ENCODE data around the gene POU4F3.

The POU4F3 gene

DNA sequence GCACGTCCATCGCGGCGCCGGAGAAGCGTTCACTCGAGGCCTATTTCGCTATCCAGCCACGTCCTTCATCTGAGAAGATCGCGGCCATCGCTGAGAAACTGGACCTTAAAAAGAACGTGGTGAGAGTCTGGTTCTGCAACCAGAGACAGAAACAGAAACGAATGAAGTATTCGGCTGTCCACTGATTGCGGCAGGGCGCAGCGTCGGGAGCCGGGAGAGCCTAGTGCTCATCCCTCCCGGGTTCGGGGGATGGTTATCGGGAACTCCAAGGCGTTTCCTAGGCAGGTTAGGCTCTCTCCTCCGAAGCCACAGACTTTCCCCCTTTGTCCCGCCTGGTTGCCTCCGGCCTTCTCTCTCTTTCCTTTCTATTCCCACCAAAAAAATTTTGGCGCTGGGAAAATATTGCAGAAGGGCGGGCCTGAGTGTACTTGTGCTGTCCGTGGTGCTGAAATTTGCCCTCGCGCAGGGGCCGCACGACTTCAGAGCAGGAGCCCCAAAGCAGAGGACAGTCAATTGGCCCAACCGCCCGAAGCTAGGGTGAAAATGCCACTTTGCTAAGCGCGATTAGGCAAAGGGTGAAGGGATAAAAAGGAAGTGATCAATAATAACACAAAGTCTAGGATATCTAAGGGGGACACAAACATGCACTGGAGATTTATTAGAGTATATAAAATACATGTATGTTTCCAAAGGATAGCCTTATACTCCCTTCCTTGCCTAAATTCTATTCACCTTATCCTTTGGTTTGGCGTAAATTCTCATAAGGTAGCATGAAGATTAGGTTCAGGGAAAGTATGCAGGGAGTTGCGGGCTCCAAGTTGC is 1.8 kb downstream of the POU4F3 start:
- no peak for DNase-seq

DNA sequence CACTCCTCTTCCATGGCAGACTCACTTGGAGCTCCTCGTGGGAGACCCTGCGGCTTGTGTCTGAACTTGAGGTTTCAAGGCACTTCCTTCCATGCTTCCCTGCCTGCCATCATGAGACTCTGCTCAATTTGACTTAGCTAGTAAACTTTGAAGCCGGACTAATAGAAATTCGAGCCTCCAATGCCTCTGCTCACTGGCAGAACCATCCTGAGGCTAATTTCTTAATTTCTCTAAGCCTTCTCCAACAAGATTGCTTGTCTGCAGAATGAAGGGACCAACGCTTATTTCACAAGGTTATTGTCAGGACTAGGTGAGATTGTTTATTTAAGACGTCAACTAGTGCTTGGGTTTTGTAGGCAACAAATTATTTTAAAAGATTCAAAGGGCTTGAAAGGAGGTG is 3.2 kb downstream of the POU4F3 start:
- no peak for DNase-seq

GRCh38 chr5:146342519-146342881 is 3.9 kb downstream of the POU4F3 start:
- no peak for DNase-seq

DNA sequence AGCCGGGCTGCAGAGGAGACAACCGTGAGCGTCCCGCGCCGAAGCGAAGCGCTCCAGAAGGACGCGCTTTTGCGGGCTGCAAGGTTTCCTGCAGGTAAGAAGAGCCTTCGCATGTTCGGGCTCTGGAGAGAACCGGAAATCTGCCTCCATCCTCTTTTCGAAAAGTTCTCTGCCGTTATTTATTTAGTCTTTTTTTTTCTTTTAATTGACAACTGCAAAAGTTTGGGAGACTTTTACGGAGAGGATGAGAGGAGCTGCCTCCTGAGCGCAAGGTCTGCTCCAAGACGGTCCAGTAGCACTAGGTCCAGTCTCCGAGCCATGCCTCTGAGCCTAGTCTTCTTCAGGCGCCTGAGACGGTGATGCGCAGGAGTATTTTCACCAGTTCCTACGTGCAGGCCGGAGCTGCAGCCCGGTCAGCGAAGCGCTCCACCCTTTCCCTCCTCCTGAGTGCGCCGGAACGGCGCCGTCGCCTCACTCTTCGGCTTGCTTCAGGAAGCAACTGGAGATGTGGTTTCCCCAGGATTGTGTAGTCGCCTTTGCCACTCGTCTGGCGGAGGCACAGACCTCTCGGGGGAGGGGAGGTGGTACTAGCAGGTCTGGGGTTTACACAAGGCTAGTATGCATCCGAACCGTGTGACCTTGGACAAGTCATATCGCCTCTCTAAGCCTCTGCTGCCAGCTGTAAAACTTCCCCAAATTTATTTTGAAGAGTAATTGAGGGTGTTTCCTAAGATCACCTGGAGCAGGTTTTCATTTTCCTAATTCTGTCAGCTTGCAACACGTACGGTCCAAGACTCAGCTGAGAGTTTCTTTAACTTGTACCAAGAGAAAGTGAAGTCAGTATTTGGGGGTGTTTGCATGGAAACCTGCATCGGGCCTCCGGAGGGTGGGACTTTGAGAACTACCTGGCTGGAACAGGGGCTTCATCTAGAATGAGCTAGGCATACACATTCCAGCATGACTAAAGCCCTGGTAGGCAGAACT is 4.5 kb downstream of the POU4F3 start:
- no peak for DNase-seq

DNA sequence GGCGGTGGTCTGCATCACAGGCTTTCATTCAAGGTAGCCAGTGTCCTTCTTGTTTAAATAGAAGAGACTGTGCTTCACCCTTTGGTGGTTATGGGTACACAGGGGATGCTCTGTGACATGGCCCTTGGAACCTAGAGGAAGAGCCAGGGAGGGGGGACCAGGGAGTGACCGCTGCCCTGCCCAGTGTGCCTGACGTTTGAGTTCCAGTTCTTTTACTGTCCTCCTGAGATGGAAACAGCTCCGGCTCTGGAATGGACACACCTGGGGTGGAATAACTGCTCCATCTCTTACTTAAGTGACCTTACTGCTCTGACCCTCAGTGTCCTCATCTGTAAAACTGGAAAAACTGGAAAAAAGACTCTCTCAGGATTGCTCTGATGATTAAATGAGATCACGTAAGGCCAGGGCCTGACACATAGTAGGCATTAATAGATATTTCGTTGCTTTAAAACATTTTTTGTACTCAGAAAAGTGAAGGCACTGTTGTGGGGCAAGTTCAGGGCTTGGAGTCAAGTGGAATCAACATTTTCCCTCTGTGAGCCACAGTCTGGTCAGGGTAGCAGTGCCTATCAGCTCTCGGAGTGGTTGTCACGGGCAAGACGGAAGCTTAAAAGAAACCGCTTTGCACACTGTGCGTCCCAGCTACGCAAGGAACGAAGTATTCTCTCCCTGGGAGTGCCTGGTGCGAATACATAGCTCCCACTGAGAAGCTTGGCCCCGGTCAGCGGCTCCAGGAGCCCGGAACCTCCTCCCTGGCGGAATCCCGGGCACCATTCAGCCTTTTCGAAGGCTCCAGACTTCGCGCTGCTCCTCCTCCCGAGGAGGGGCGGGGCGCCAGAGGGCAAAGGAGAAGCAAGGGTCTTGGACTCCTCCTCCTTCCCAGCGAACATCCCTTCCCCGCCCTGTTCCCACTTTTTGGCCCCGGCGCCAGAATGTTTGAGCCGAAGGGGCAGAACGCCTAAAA is 5.8 kb downstream of the POU4F3 start:
- DNase-seq = peak; percentile 24

GRCh38 chr5:146345240-146345577 is 6.6 kb downstream of the POU4F3 start:
- DNase-seq = no peak

GRCh38 chr5:146345578-146346366 is 7.1 kb downstream of the POU4F3 start:
- peak; percentile 37 for DNase-seq

GRCh38 chr5:146357126-146357525 is 18.5 kb downstream of the POU4F3 start:
- no peak for DNase-seq

- no peak for DNase-seq
These were observed 21.2 kb downstream of the POU4F3 start for GRCh38 chr5:146359836-146360235.

- no peak for DNase-seq
These were observed 24.7 kb downstream of the POU4F3 start for GRCh38 chr5:146363161-146363874.

DNA sequence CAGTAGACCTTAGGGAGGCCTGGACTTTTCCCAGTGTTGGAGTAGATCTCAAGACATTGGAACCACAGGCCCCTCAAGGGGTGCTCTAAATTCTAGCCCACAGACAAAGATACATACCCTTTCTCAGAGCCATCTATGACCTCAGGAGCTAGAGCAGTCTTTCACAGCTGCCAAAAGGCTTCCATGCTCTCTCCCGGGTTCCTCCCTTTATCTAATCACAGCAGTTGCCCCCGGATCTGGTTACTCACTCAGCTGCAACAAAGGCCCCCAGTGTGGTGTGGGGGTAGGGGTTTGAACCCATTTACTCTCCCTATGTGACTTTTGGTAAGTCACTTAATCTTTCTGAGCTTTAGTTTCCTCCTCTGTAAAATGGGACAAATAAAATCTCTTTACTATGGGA is 27.0 kb downstream of the POU4F3 start:
- DNase-seq = no peak

GRCh38 chr5:146366904-146367303 is 28.3 kb downstream of the POU4F3 start:
- no peak for DNase-seq

DNA sequence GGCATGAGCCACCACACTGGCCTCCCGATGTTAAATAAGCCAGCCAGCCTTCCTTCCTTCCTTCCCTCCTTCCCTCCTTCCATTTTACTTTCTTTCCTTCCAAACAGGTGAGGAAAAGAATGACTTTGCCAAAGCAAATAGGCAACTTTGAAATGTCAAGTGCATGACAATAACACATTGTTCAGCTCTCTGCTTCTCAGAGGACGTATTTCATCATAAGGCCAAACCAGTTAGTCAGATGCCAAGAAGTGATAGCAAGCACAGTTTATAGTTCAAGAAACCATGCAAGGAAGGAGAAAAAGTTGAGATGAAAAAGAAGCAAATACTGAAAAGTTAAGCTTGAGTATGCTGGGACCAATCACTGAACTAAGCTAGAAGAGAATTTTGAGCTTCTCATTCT is 29.5 kb downstream of the POU4F3 start:
- DNase-seq = no peak

GRCh38 chr5:146369691-146370090 is 31.1 kb downstream of the POU4F3 start:
- no peak for DNase-seq

- no peak for DNase-seq
These were observed 38.2 kb downstream of the POU4F3 start for GRCh38 chr5:146376821-146377220.

DNA sequence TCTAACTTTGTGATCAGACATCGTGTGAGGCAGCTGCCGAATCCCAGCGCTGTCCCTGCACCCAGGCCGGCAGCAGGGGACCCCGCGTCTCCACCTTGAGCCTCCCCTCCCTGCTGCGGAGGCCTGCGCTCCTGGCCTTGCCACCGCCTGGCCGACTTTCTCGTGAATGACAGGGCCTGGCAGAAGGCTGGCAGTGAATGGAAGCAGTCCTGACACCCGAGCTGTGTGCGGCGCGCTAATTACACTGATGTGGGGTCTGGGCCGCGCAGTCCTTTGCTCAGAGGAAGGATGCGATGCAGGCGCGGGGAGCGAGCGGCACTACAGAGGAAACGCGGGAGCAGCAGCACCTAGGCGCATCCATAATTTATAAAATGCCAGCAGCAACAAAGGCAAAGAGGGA is 40.3 kb downstream of the POU4F3 start:
- no peak for DNase-seq

DNA sequence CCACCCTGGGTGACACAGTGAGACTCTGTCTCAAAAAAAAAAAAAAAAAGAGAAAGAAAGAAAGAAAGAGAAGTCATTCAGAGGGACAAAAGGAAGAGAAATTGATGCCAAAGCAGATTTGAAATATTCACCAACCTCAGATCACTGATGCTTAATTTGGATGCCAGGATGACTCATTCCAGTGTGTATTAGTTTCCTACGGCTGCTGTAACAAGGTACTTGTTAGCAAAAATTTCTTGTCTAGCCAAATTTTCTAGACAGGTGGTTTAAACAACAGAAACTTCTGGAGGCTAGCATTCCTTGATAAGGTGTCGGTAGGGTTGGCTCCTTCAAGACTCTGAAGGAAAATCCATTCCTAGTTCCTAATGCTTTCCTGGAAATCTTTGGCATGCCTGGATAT is 42.1 kb downstream of the POU4F3 start:
- no peak for DNase-seq

DNA sequence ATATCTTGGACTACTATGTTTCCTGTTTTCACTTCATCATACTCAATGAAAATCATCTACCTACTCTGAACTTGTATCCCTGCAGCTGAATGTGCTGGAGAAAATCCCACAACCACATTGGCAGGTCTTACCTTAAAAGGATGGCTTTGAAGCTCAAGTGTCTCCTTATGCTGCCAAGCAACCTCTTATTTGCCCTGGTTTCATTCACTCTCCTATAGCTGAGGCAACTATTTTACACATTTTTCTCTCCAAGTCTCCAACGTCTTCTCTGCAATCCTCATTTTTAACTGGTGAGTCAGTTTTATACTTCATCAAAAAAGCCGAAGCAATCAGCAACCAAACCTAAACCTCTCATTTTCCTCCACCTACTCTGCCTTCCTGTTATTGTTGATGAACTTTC is 49.7 kb downstream of the POU4F3 start:
- DNase-seq = peak; percentile 50

DNA sequence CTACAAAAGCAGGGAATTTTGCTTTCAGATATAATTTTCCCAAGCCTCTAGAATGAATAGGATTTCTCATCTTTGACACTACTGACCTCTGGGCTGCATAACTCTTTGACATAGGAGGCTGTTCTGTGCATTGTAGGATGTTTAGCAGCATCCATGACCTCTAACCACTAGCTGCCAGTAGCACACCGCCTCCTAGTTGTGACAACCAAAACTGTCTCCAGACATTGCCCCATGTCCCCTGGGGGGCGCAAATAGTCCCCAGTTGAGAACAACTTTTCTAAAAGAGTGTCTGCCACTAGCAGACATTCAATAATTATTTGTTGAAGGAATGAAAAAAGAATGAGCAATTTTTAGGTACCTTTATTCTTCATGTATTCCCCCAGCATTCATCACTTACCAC is 51.8 kb downstream of the POU4F3 start:
- no peak for DNase-seq

Measured in NCI-H2029 (cell line).